Tibial artery (tissue), 4 donors: ENCODE measurements around the gene CLEC1A.

Source experiments
- DNase-seq, 2 donors: peaks; one replicate each; pipeline ENCODE4 v3.0.0-alpha.2; 2019
- H3K27ac ChIP-seq, 2 donors: fragments of 200-600 bp; sonication (generic) in 1 of 2; 1 replicate in 1 of 2; 2 replicates in 1 of 2; pipeline ENCODE4 v1.5.1; 2018 to 2019; ENCODE audit warnings: mild to moderate bottlenecking in 1 of 2
- H3K27me3 ChIP-seq, 2 donors: fragments of 200-600 bp; sonication (generic) in 1 of 2; one replicate each; pipeline versions ENCODE4 v1.5.1 to v1.6.0; 2016 to 2019
- H3K36me3 ChIP-seq, 3 donors: fragments of 200-600 bp; sonication (generic) in 2 of 3; one replicate each; pipeline ENCODE4 v1.5.1; 2016 to 2019; ENCODE audit warnings: mild to moderate bottlenecking in 2 of 3
- H3K4me1 ChIP-seq, 4 donors: fragments of 200-600 bp; sonication (generic) in 2 of 4; 1 replicate in 3 of 4; 2 replicates in 1 of 4; pipeline ENCODE4 v1.5.1; 2016 to 2019
- H3K4me3 ChIP-seq, 2 donors: fragments of 200-600 bp; sonication (generic) in 1 of 2; 1 replicate in 1 of 2; 2 replicates in 1 of 2; pipeline ENCODE4 v1.5.1; 2018 to 2019; ENCODE audit warnings: mild to moderate bottlenecking in 2 of 2
- H3K9me3 ChIP-seq, 3 donors: fragments of 200-600 bp; sonication (generic) in 1 of 3; one replicate each; pipeline ENCODE4 v1.5.1; 2016 to 2019
- CTCF ChIP-seq, 2 experiments: fragments of 200-600 bp in 1 of 2; fragments of 450-650 bp in 1 of 2; IDR thresholded peaks; one replicate each; pipeline ENCODE4 v1.5.1; 2017 to 2019; ENCODE audit warnings: antibody characterized with exemption in 2 of 2, mild to moderate bottlenecking in 1 of 2, moderate library complexity in 1 of 2
- intact Hi-C: fragments of 100-400 bp; cut with DNase I; formaldehyde crosslinking; loops from one replicate; pipeline ENCODE4 v1.15.0; 2023; ENCODE audit warnings: low total_unique reads

CLEC1A gene

GRCh38 chr12:10021342-10021741 is 77.4 kb downstream of the CLEC1A start:
- H3K4me1 ChIP-seq = no peaks in the 10 kb centered on the region
- no peak for TF ChIP-seq CTCF (IDR thresholded peaks at IDR 0.05)
- H3K27ac ChIP-seq = no peak overlapping the region
- intact Hi-C loops = no loop called here
- H3K9me3 ChIP-seq = no peaks in the 10 kb centered on the region
- no peaks in the 10 kb centered on the region for H3K36me3 ChIP-seq
- no peak overlapping the region for H3K4me3 ChIP-seq
- DNase-seq = no peak
- no peaks in the 10 kb centered on the region for H3K27me3 ChIP-seq
